NCI-H510A treated with DMSO at 0.1 percent for 48 hours (cell line): ENCODE measurements around the gene ANTXR1.

Experiments
- DNase-seq: peaks from one replicate; lab custom pipeline; 2025; lab: John Stamatoyannopoulos, UW

Gene ANTXR1

GRCh38 chr2:69033461-69034095, 20.6 kb downstream of the ANTXR1 start:
- no peak for DNase-seq

- no peak for DNase-seq
Observed at GRCh38 chr2:69034122-69034521, 21.1 kb downstream of the ANTXR1 start.

- DNase-seq, result no peak
Observed at GRCh38 chr2:69034845-69035244, 21.9 kb downstream of the ANTXR1 start.

- DNase-seq, result no peak
Observed at GRCh38 chr2:69036926-69037325, 23.9 kb downstream of the ANTXR1 start.

GRCh38 chr2:69041214-69041613, 28.2 kb downstream of the ANTXR1 start:
- no peak for DNase-seq

GRCh38 chr2:69043736-69044400, 30.9 kb downstream of the ANTXR1 start:
- no peak for DNase-seq

GRCh38 chr2:69046221-69046662, 33.3 kb downstream of the ANTXR1 start:
- DNase-seq, result no peak

- DNase-seq, result no peak
Observed at GRCh38 chr2:69047625-69048145, 34.7 kb downstream of the ANTXR1 start.

- DNase-seq, result no peak
Observed at GRCh38 chr2:69050802-69051201, 37.8 kb downstream of the ANTXR1 start.

- no peak for DNase-seq
Observed at GRCh38 chr2:69053416-69053965, 40.5 kb downstream of the ANTXR1 start.

- DNase-seq, result no peak
Observed at GRCh38 chr2:69054431-69054830, 41.5 kb downstream of the ANTXR1 start.

- DNase-seq, result no peak
Observed at GRCh38 chr2:69055688-69056470, 42.9 kb downstream of the ANTXR1 start.

- DNase-seq, result no peak
Observed at GRCh38 chr2:69057660-69058059, 44.7 kb downstream of the ANTXR1 start.

- DNase-seq, result no peak
Observed at GRCh38 chr2:69059731-69060290, 46.8 kb downstream of the ANTXR1 start.

GRCh38 chr2:69060938-69061501, 48.0 kb downstream of the ANTXR1 start:
- no peak for DNase-seq

- DNase-seq, result no peak
Observed at GRCh38 chr2:69061525-69061924, 48.5 kb downstream of the ANTXR1 start.

- no peak for DNase-seq
Observed at GRCh38 chr2:69062307-69062962, 49.5 kb downstream of the ANTXR1 start.

GRCh38 chr2:69065735-69066336, 52.9 kb downstream of the ANTXR1 start:
- peak; percentile 77 for DNase-seq

- DNase-seq, result peak; percentile 19
Observed at GRCh38 chr2:69067026-69067630, 54.1 kb downstream of the ANTXR1 start.

GRCh38 chr2:69067866-69068265, 54.9 kb downstream of the ANTXR1 start:
- DNase-seq, result no peak
